SK-N-SH (cell line): ENCODE measurements around the gene DNTT. TPM values are rescaled to one million over a fixed set of nuclear protein-coding genes. Genes with fewer than 3 reads are reported as not detected.

Source experiments
- CTCF ChIA-PET: fragments of 300-600, 350-600 bp; formaldehyde crosslinking; extraction: SDS; loops from one replicate; lab custom pipeline; 2021; lab: Yijun Ruan, JAX
- POLR2A ChIA-PET: fragments of 350-600 bp; sonication (Branson Sonifier 250); formaldehyde crosslinking; extraction: SDS; loops from one replicate; lab custom pipeline; 2020; ENCODE audit warnings: antibody characterized with exemption, inconsistent platforms; lab: Yijun Ruan, JAX
- DNase-seq: peaks from one replicate; pipeline ENCODE4 v3.0.0; 2012
- H2AFZ ChIP-seq: fragments of 200-600 bp; sonication (generic); 2 replicates; pipeline ENCODE4 v1.8.1; 2016; ENCODE audit warnings: antibody characterized with exemption, mild to moderate bottlenecking, low read depth
- H3F3A ChIP-seq: fragments of 200-600 bp; sonication (generic); replicated peaks from 2 replicates; pipeline ENCODE3; 2016; ENCODE audit warnings: antibody characterized with exemption, mild to moderate bottlenecking; ENCODE audit not compliant: insufficient read depth
- H3K27ac ChIP-seq, 2 experiments: fragments of 200-500 bp in 1 of 2; fragments of 200-600 bp in 1 of 2; sonication (Bioruptor generic) in 1 of 2; sonication (generic), shearing (Covaris generic) in 1 of 2; 2 replicates each; pipeline versions ENCODE4 v1.5.1 to v1.6.1; 2014 to 2016; ENCODE audit warnings: low read depth in 2 of 2, inconsistent platforms in 1 of 2, low read length in 1 of 2, mild to moderate bottlenecking in 1 of 2, mixed read lengths in 1 of 2
- H3K27me3 ChIP-seq: fragments of 200-600 bp; sonication (generic), shearing (Covaris generic); 2 replicates; pipeline ENCODE4 v1.6.1; 2016; ENCODE audit warnings: mixed run types; ENCODE audit not compliant: insufficient read depth
- H3K36me3 ChIP-seq, 2 experiments: fragments of 200-500 bp in 1 of 2; fragments of 200-600 bp in 1 of 2; sonication (Bioruptor generic) in 1 of 2; sonication (generic) in 1 of 2; replicated peaks in 1 of 2; 2 replicates each; pipeline versions ENCODE3 to v1.5.1; 2014 to 2016; ENCODE audit warnings: low read length in 1 of 2, mild to moderate bottlenecking in 1 of 2; ENCODE audit not compliant: insufficient read depth in 2 of 2, control insufficient read depth in 1 of 2
- H3K4me1 ChIP-seq, 2 experiments: fragments of 200-500 bp in 1 of 2; fragments of 200-600 bp in 1 of 2; sonication (Bioruptor generic) in 1 of 2; sonication (generic), shearing (Covaris generic) in 1 of 2; 2 replicates each; pipeline versions ENCODE4 v1.5.1 to v1.6.1; 2014 to 2016; ENCODE audit warnings: low read depth in 1 of 2, low read length in 1 of 2, mixed run types in 1 of 2; ENCODE audit not compliant: insufficient read depth in 2 of 2, control insufficient read depth in 1 of 2
- H3K4me2 ChIP-seq: fragments of 200-600 bp; sonication (generic), shearing (Covaris generic); 2 replicates; pipeline ENCODE4 v1.6.1; 2017; ENCODE audit warnings: mixed run types
- H3K4me3 ChIP-seq, 2 experiments: fragments of 200-500 bp in 1 of 2; fragments of 200-600 bp in 1 of 2; sonication (Bioruptor generic) in 1 of 2; sonication (generic), shearing (Covaris generic) in 1 of 2; 2 replicates each; pipeline versions ENCODE4 v1.5.1 to v1.8.1; 2014 to 2016; ENCODE audit warnings: low read depth in 2 of 2, inconsistent platforms in 1 of 2, low read length in 1 of 2, mild to moderate bottlenecking in 1 of 2, mixed read lengths in 1 of 2, moderate library complexity in 1 of 2
- H3K79me2 ChIP-seq: fragments of 200-600 bp; sonication (generic); 2 replicates; pipeline ENCODE4 v1.8.1; 2017; ENCODE audit warnings: mild to moderate bottlenecking; ENCODE audit not compliant: insufficient read depth
- H3K9ac ChIP-seq: fragments of 200-600 bp; sonication (generic); 2 replicates; pipeline ENCODE4 v1.6.1; 2017; ENCODE audit warnings: mixed run types
- H3K9me2 ChIP-seq: fragments of 200-600 bp; sonication (generic); 2 replicates; pipeline ENCODE4 v1.6.1; 2017; ENCODE audit warnings: mixed run types
- H3K9me3 ChIP-seq: fragments of 200-600 bp; sonication (generic); 2 replicates; pipeline ENCODE4 v1.6.1; 2017; ENCODE audit warnings: mixed run types, mild to moderate bottlenecking, moderate library complexity
- H4K20me1 ChIP-seq: fragments of 200-600 bp; sonication (generic); 2 replicates; pipeline ENCODE4 v1.6.1; 2017; ENCODE audit warnings: mild to moderate bottlenecking, mixed run types; ENCODE audit not compliant: insufficient read depth
- CHD2 ChIP-seq: fragments of 150-350 bp; IDR thresholded peaks from 2 replicates; pipeline ENCODE4 v1.6.1; 2018; ENCODE audit warnings: low read length; ENCODE audit not compliant: partially characterized antibody
- CTCF ChIP-seq: fragments of 200-600 bp; sonication (generic); IDR thresholded peaks from 2 replicates; pipeline ENCODE4 v1.6.1; 2017; ENCODE audit warnings: antibody characterized with exemption, mild to moderate bottlenecking, moderate library complexity
- ELF1 ChIP-seq: IDR thresholded peaks from 2 replicates; pipeline ENCODE4 v1.4.0; 2012
- EZH2phosphoT487 ChIP-seq: fragments of 200-600 bp; sonication (generic); IDR thresholded peaks from 2 replicates; pipeline ENCODE4 v1.6.1; 2017; ENCODE audit warnings: low read depth, mixed run types, mild to moderate bottlenecking, antibody characterized with exemption, moderate library complexity, borderline replicate concordance
- FOSL2 ChIP-seq: IDR thresholded peaks from 2 replicates; pipeline ENCODE4 v1.4.0; 2012; ENCODE audit warnings: low read depth, mild to moderate bottlenecking, moderate library complexity, borderline replicate concordance
- FOXJ3 ChIP-seq: sonication (generic); formaldehyde crosslinking; IDR thresholded peaks from 2 replicates; pipeline ENCODE4 v1.5.1; 2020; ENCODE audit warnings: mild to moderate bottlenecking, missing genetic modification reagents
- GATA2 ChIP-seq: sonication (generic); formaldehyde crosslinking; IDR thresholded peaks from 2 replicates; pipeline ENCODE4 v1.5.0; 2020; ENCODE audit warnings: mild to moderate bottlenecking, missing genetic modification reagents
- MEF2A ChIP-seq: IDR thresholded peaks from 2 replicates; pipeline ENCODE4 v1.4.0; 2012; ENCODE audit warnings: low read depth, borderline replicate concordance
- POLR2AphosphoS5 ChIP-seq: IDR thresholded peaks from 2 replicates; pipeline ENCODE4 v1.6.1; 2012; ENCODE audit warnings: low read depth, low read length
- RXRA ChIP-seq: IDR thresholded peaks from 2 replicates; pipeline ENCODE4 v1.4.0; 2012; ENCODE audit warnings: low read depth, mild to moderate bottlenecking, borderline replicate concordance
- SMC3 ChIP-seq: IDR thresholded peaks from 2 replicates; pipeline ENCODE4 v1.6.1; 2012; ENCODE audit warnings: low read depth, low read length, improper control_type of control experiment
- TCF12 ChIP-seq: IDR thresholded peaks from 2 replicates; pipeline ENCODE4 v1.4.0; 2012
- WGBS: methylation state at CpG from one replicate; pipeline ENCODE4 v1.1.6; 2017; ENCODE audit warnings: low lambda C conversion rate; 5-methylcytosine and 5-hydroxymethylcytosine counted together
- polyA plus RNA-seq, 3 experiments: library from polyadenylated mRNA; depleted of rRNA; stranded (reverse); fragments of >200 nt; gene quantifications; 2 replicates each; pipeline ENCODE4 v1.2.3, GENCODE V29; 2012
- TF ChIP-seq, protein P1 (sequence below): IDR thresholded peaks from 2 replicates; pipeline ENCODE4; 2012

DNTT gene
- polyA plus RNA-seq, 1 of the 3 experiments (the other 2 are of a cell fraction), result not detected

GRCh38 chr10:96288151-96288621 lies 16.0 kb upstream of the DNTT start:
- Histone ChIP-seq H3K9me2 (no peaks in the 10 kb centered on the region), H3F3A (no peaks in the 10 kb centered on the region), H3K4me3 (no peak overlapping the region), H4K20me1 (no peaks in the 10 kb centered on the region), H2AFZ (no peak overlapping the region), H3K9me3 (no peaks in the 10 kb centered on the region), H3K27me3 (no peaks in the 10 kb centered on the region), H3K36me3 (no peaks in the 10 kb centered on the region), H3K27ac (no peak overlapping the region), H3K9ac (no peak overlapping the region), H3K79me2 (no peaks in the 10 kb centered on the region), H3K4me2 (no peak overlapping the region), H3K4me1 (peaks cover 0 to 2% of the 10 kb centered on the region in 2 experiments; a peak in 2 of 4 replicates)
- 36% methylated on average over 5 of the region's 5 CpGs for WGBS
- no peak for DNase-seq
- TF ChIP-seq RXRA, result no peak
- no peak for TF ChIP-seq SMC3
- TF ChIP-seq, protein P1, sequence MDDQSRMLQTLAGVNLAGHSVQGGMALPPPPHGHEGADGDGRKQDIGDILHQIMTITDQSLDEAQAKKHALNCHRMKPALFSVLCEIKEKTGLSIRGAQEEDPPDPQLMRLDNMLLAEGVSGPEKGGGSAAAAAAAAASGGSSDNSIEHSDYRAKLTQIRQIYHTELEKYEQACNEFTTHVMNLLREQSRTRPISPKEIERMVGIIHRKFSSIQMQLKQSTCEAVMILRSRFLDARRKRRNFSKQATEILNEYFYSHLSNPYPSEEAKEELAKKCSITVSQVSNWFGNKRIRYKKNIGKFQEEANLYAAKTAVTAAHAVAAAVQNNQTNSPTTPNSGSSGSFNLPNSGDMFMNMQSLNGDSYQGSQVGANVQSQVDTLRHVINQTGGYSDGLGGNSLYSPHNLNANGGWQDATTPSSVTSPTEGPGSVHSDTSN, result no peak
- TF ChIP-seq CHD2, result no peak
- TF ChIP-seq ELF1, result no peak
- TF ChIP-seq EZH2phosphoT487, result no peak
- TF ChIP-seq FOXJ3 (CRISPR knock-in tag), result no peak
- ChIA-PET POLR2A (no interaction called here), CTCF (interaction anchor here (1.0 to 2.8 kb wide), 4 partner anchors 14 to 271 kb away, joined by 4 to 17 read pairs (median 10); no protein-coding TSS in a partner anchor)

- Histone ChIP-seq H3F3A (no peaks in the 10 kb centered on the region), H3K9me3 (no peaks in the 10 kb centered on the region), H3K79me2 (no peaks in the 10 kb centered on the region), H4K20me1 (no peaks in the 10 kb centered on the region), H3K4me3 (no peak overlapping the region), H3K4me2 (no peak overlapping the region), H3K4me1 (peaks cover 0 to 2% of the 10 kb centered on the region in 2 experiments; a peak in 2 of 4 replicates), H3K27me3 (no peaks in the 10 kb centered on the region), H3K36me3 (no peaks in the 10 kb centered on the region), H2AFZ (no peak overlapping the region), H3K9ac (no peak overlapping the region), H3K9me2 (no peaks in the 10 kb centered on the region), H3K27ac (no peak overlapping the region)
- POLR2A ChIA-PET, result no interaction called here
- 73% methylated on average over 9 of the region's 9 CpGs for WGBS
- TF ChIP-seq TCF12 (no peak), EZH2phosphoT487 (no peak), RXRA (no peak), SMC3 (no peak), CTCF (no peak), MEF2A (no peak), FOSL2 (no peak), POLR2AphosphoS5 (no peak), GATA2 (no peak), FOXJ3 (CRISPR knock-in tag) (no peak)
- TF ChIP-seq, protein P1, result no peak
- DNase-seq, result no peak
- CTCF ChIA-PET, result no interaction called here
These were observed 14.9 kb upstream of the DNTT start for GRCh38 chr10:96289218-96289910.
